HG02885 (cell line): ENCODE data around the gene SSR2.

Source experiments
- ATAC-seq: cut with Tn5 transposase; IDR thresholded peaks from one replicate; pipeline ENCODE4 v1.9.1; 2021; ENCODE audit warnings: mild to moderate bottlenecking; ENCODE audit not compliant: unreplicated experiment, poor library complexity

The SSR2 gene

DNA sequence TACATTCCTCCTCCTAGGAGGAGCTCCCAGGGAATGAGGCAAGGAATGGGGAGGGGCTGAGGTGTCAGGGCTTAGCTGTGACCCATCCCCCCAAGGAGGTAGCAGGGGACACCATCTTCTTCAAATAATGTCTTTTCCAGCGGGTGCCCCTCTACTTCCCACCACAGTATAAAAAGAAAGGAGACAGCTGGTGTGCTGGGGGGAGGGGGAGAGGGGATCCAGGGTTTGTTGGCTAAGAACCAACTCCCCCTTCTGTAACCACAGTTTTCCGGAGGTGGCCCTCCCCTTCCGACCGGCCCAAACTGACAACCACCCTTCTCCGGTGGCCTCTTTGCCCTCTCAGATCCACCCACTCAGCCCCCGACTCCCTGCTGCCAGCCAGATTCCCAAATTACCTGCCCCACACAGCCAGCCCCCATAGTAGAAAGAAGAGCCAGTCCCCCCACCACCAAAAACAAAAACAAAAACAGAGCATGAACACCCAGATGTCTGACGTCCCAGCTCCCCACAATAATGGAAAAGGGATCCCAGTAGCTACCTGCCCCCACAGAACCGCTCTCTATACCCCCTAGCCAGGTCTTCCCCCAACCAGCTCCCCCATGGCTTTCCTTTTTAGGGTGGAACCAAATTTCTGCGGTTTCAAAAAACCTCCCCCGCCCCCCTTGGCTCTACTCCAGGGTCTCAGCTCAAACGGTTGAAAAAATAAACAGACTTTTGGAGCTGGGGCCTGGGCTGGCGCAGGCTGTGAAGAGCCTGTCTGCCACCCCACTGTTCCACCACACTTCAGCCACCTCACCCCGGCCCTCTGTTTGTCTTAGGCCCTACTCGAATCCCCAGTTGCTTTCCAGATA is 44.5 kb downstream of the SSR2 start:
- no peak for ATAC-seq

DNA sequence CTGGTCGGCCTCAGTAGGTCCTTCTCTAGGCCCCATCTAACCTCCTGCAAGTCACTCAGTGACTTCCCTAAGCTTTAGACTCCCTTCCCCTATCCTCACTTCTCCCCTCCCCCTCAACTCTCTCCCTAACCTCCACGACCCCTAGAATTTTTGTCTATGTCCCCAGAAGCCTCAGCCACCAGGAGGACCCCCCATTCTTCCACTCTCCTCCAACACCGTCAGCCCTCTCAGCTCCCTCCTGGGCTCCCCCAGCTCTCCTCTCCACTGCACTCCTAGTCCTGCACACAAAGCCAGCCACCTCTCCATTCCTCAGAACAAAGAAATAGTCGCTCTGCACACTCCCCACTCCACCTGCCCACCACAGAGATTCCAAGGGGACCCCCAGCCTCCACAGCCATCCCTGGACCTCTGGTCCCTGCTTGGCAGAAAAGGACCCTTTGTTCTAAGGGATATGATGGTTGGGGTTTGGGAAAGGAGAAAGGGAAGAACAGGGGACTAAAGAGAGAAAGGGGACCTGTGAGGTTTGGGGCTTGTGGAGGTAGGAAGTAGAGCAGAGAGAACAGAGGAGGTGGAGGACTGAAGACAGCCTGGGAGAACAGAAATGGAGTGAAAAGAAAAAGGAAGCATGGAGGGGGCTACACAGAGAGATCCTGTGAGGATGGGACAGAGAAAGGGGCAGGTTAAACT is 45.2 kb downstream of the SSR2 start:
- no peak for ATAC-seq

DNA sequence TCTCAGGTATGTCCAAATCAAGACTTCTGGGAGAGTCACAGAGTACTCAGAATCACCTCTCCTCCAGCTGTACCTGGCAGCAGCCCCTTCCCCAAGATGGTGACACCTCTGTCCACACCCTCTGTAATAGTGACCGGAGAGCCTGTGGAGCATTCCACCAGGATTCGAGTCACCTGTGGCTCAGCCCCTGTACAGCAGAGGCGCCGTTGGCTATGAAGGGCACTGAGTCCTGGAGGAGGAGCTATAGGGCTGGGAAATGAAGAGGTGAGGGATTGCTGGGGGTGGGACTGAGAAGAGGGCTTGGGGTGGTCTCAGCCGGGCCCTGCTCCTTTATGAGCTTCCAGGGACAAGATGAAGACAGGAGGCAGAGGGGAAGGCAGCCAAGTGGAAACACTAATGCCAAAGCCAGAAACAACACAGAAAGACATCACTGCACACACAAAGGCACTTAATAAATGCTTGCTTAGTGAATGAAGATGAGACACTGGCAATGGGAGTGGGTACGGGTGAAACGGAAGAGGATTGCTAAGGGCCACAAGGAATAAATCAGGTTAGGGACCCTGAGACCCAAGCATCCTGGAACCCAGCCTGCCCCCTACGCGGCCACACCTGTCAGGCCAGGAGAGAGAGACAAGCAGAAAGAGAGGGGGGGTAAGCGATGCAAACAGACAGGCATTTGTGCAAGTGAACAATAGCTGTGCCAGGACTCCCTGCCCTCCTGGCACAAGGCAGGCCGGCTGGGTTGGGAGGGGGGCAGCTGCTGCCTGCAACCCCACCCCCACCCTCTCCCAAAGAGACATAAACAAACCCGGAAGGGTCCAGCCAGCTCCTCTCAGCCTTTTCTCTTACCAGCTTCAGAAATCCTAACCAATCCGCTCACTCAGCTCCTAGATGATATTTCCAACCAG is 46.3 kb downstream of the SSR2 start:
- ATAC-seq = no peak

DNA sequence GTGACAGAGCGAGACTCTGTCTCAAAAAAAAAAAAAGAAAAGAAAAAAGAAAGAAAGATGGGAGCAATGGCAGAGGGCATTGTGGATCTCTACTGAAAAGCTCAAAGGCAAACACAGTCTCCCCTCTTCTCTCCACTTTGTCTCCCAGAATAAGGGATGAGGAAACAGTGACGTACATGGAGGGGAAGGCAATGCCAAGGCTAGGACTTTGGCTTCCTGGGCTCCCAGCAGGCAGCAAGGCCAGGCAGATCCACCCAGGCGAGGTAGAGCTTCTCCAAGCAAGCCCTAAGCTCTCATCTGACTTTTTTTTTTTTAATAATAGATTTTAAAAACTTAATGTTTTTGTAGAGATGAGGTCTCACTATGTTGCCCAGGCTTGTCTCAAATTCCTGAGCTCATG is 47.0 kb downstream of the SSR2 start:
- ATAC-seq = no peak

DNA sequence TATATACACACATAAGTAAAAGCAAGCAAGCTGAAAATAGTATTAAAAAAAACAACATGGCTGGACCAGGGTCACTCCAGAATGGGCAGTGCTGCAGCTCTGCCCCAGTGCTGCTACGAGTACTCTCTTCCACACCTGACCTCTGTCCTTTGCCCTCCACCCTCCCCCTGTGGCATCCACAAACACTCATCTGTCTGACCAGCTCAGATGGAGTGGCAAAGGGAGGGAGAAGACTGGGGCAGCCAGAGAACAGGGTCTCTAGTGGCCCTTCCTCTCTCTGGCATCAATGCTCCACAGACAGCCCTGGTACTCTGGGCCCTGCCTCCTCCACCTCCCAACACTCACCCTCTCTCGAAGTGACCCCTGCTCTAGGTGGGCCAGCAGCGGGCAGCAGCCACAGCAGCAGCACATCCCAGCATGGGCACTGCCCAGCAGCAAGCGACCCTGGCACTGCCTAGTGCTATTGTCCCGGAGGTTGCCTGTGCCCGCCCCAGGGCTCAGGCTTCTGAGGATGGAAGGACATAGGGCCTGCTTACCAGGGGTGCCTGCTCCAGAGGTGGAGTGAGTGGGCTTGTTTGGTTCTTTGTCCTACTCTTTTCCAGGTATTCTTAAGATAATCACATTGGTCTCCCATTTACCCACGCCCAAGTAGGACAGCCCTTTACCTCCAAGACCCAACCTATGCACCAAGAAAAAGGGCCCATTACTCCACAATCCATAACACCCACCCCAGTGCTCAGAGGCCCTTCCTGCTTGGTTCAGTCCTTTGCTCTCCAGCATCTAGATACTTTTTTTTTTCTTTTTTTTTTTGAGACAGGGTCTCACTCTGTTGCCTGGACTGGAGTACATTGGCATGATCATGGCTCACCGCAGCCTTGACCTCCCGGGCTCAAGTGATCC is 48.6 kb downstream of the SSR2 start:
- ATAC-seq = no peak

DNA sequence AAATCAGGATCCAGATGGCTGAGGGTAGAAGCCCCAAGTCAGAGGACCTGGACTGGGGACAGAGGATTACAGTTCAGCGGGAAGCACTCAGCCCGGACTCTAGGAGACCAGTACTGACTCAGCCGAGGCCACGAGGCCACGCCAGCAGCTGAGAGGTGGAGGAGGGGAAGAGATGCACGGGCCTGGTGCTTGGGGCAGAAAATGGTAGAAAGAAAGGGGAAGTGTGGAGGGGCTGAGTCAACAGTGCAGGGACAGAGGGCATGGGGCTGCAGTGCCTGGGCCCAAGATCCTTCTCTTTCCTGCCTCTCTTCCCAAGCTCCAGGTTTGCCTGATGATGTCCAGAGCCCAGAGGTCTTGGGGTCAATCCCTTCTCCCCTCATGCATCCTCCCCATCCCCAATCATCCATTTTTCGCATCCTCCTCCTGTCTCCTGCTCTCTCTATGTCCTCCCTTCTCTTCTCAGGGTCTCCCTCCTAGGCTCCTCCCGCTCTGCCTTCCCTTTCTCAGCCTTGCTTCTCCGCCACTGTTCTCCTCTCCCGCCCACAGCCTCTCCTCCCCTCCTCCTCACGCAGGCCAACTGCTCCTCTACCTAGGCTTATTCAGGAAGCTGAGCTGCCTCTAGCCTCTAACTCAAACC is 50.1 kb downstream of the SSR2 start:
- no peak for ATAC-seq

DNA sequence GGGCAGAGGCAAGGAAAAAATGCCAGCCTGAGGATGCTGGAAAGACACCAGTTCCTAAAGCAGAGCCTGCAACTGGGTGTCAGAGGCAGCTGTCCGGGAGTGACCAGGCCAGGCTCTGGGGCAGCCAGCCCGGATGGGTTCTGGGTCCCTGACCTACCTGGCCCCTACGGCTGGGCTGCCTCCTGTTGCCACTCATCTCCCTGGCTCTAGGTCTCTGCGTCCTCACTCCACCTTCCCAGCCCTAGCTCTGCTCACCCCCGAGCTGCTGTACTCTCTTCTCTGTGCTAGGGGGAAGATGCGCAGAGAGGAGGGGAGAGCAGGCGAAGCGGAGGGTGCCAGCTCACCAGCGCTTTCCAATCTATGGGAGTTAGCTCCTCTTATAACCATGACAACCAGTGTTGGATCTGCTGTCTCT is 51.4 kb downstream of the SSR2 start:
- ATAC-seq = no peak

DNA sequence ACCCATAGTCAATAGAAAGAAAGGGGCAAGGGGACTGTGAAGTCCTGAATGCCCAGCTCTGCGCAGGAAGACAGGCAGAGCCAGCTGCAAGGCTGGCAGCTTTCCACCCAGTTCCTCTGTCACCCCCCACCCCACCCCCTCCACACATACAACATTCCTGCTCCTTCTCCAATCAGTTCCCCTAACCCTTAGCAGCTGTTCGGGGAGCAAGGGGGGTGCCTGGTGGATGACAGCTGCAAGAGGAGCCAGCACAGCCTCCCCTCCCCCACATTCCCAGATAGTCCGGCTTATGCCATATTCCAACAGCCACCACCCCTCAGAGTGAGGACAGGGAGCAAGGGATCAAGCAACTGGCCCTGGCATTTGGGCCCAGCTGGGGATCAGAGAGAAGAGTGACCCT is 52.1 kb downstream of the SSR2 start:
- ATAC-seq = no peak

DNA sequence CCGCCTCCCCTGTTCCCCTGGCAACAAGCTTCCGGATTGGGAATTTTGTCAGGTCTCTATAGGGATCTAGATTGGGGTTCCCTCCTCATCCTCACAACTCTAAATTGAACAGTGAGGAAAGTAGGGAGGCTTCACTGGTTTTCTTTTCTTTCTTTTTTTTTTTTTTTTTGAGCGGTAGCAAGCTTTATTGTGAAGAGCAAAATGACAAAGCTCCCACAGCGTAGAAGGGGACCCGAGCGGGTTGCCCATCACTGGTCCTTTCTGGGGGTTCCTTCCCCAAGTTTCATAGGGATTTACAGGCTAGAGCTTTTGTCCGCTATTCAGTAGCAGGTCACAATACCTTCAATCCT is 52.7 kb downstream of the SSR2 start:
- no peak for ATAC-seq

DNA sequence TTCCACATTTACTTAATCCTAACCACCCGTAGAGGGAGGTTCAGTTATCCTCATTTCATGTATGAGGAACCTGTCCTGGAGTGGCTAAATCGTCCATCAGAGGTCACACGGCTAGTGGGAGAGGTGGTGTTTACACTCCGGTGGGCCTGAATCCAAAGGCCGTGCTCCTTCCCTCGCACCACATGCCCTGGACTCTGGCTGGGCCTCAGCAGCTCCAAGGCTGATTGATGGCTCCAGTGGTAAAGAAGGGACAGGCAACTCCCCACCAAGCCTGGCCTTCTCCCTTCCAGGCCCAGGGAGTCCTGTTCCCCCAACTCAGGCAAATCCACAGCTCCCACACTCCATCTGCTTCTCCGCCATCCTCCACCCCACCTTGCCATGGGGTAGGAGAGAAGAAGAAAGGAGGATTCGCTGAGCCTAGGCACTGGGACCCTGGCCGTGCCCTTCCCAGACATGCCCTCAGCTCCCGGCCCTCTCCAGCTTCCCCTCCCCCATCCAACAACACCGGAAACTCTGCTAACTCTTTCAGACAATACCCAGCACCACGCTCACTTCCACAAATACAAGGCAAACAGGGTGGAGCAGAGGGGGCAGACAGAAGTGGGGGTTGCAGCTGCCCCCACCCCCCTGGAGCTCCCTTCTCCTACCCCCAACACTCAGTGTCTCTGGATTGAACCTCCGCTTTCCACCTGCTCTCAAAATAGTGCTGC is 53.3 kb downstream of the SSR2 start:
- ATAC-seq = no peak

DNA sequence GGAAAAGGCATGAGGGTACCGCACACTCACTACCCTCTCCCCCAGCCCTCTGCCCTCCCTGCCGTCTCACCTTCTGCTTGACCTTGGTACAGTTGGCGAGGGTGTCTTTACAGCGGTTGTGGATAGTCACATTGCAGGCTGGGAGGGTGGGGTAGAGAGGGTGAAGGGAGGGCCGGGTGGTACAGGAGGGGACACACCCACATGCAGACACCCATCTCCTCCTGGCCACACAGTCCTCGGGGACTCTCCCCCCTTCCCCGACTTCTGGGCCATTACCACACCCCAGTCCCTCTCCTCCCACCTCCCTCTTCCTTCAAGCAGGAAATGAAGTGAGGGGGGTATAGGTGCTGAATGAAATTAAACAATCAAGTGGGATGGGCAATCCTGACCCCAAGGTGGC is 54.0 kb downstream of the SSR2 start:
- no peak for ATAC-seq

DNA sequence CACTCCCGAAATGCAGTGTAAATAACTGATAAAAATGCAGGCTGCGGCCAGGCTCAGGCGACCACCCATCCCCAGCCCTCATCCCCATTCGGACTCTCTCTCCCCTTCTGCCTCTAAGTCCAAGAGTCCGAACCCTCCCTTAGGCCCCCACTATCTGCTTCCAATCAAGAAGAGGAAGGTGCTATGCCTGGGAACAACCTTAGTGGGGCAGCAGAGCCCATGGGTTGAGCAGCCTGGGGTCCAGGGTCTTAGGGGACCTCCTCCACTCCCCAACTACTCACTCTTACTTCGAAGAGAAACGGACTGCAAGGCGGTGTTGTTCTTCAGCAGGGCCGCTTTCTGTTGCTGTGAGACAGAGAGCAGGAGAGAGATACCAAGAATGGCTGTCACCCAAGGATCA is 54.6 kb downstream of the SSR2 start:
- no peak for ATAC-seq

DNA sequence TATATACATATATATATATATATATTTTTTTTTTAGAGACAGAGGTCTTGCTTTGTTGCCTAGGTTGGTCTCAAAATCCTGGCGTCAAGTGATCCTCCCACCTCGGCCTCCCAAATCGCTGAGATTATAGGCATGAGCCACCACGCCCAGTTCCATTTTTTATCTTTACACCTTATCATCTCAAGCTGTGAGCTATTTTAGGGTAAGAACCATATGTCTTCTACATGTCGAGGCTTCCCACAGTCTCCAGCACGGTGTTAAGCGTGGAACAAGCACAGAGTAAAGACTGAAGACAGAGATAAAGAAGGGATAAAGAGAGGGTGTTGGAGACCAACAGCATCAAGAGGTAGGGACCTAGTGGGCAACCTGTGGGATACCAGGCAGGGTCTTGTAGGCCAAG is 56.6 kb downstream of the SSR2 start:
- ATAC-seq = no peak

DNA sequence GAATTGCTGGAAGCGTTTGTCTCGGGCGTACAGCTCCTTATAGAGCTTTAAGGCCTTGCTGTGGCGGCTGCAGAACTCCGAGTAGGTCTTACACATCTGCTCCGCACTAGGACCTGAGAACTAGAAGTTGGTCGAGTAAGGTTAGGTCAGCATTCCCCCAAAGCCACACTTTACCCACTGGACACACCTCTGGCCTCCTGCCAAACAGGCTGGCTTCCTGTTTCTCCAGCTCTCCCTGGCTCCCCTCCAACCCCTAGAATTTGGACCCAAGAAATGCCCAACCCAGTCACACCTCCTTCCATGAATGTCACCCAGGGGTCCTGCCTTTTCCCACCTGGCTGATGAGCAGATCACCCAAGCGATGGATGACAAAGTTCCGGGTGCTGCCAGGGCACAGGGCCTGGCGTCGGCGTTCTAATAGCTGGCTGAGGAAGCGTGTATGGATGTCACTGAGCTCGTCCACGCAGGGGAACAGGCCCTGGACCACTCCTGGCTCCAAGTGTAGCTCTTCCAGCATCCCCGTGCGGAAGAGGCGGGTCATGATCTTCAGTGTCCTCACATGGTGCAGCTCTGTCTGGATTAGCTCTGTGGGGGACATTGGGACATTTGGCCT is 58.0 kb downstream of the SSR2 start:
- ATAC-seq = no peak

DNA sequence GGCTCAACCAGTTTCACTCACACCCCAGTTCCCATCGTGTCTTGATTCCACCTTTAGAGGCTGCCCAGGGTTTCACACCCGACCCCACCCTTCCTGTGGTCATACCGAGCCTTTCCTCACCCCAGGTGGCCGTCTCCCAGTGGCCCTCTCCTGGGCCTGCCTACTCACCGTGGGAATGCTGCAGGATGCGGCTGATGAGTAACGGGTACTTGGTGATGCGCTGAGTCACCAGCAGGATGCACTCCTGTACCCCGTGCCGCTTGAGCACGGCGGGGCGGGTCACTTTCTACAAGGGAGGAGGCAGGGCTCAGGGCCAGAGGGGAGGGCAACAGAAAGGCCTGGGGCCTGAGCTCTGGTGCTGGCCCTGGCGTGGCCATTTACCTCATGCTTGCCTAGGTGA is 58.8 kb downstream of the SSR2 start:
- no peak for ATAC-seq

DNA sequence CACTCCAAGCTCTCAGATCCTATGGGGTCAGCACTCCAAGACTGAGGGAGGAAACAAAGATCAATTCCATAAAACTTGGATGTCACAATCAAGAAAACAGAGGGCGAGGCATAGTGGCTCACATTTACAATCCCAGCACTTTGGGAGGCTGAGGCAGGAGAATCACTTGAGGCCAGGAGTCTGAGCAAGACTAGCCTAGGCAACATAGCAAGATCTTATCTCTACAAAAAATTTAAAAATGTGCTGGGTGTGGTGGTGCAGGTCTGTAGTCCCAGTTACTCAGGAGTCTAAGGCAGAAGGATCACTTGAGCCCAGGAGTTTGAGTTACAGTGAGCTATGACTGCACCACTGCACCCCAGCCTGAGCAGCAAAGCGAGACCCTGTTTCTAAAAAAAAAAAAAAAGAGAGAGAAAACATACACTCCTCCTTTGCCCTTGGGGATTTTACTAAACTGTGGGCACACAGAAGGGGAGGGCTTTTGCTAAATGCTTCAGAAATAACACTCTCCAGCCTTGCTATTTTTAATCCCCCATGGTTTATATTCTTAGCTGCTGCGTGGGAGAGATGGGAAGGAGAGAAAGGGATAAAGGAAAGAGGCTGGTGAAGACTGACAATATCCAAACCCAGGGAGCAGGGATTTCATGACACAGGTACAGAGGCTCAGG is 60.5 kb downstream of the SSR2 start:
- ATAC-seq = no peak
